NOMO-1 treated with DMSO at 0.1 percent for 48 hours (cell line): ENCODE results near the gene SMIM38.

Experiments used
- DNase-seq: peaks from one replicate; lab custom pipeline; 2025; ENCODE audit not compliant: unreplicated experiment; lab: John Stamatoyannopoulos, UW

SMIM38 gene

GRCh38 chr11:69158301-69159149, 2.8 kb downstream of the SMIM38 start:
- no peak for DNase-seq

- no peak for DNase-seq
These were observed 3.6 kb downstream of the SMIM38 start for GRCh38 chr11:69159150-69159852.

GRCh38 chr11:69160296-69161116, 4.8 kb downstream of the SMIM38 start:
- DNase-seq = no peak

GRCh38 chr11:69161117-69161407, 5.3 kb downstream of the SMIM38 start:
- no peak for DNase-seq

- no peak for DNase-seq
These were observed 6.8 kb downstream of the SMIM38 start for GRCh38 chr11:69162505-69162904.

GRCh38 chr11:69163842-69164241, 8.1 kb downstream of the SMIM38 start:
- no peak for DNase-seq

- DNase-seq = no peak
These were observed 9.1 kb downstream of the SMIM38 start for GRCh38 chr11:69164824-69165223.

- no peak for DNase-seq
These were observed 10.0 kb downstream of the SMIM38 start for GRCh38 chr11:69165775-69166174.

- DNase-seq = peak; percentile 83
These were observed 10.7 kb downstream of the SMIM38 start for GRCh38 chr11:69166218-69167115.

- DNase-seq = no peak
These were observed 11.6 kb downstream of the SMIM38 start for GRCh38 chr11:69167130-69167915.

GRCh38 chr11:69167916-69168691, 12.4 kb downstream of the SMIM38 start:
- DNase-seq = no peak

- DNase-seq = no peak
These were observed 13.7 kb downstream of the SMIM38 start for GRCh38 chr11:69169479-69169878.

- DNase-seq = no peak
These were observed 15.0 kb downstream of the SMIM38 start for GRCh38 chr11:69170704-69171103.

GRCh38 chr11:69171476-69172240, 15.9 kb downstream of the SMIM38 start:
- no peak for DNase-seq

GRCh38 chr11:69172674-69173073, 16.9 kb downstream of the SMIM38 start:
- no peak for DNase-seq

GRCh38 chr11:69173331-69173730, 17.6 kb downstream of the SMIM38 start:
- DNase-seq = no peak

- DNase-seq = no peak
These were observed 18.3 kb downstream of the SMIM38 start for GRCh38 chr11:69173925-69174581.

- no peak for DNase-seq
These were observed 19.1 kb downstream of the SMIM38 start for GRCh38 chr11:69174841-69175240.
